IMR-90 (cell line): ENCODE data around the gene AAK1. TPM values are rescaled to one million over a fixed set of nuclear protein-coding genes. Genes with fewer than 3 reads are reported as not detected.
A peak's percentile ranks its signal among the peaks of the same experiment; 100 is the strongest.

Source experiments
- ATAC-seq: fragments of 200-7000 bp; cut with Tn5 transposase; 2 replicates; pipeline ENCODE4 v1.9.1; 2020; ENCODE audit warnings: low read depth, mild to moderate bottlenecking, moderate library complexity
- BruUV-seq: library from RNA; stranded (reverse); fragments of 400-500 nt; replicated peaks from 2 replicates; lab custom pipeline; 2021; lab: Mats Ljungman, UMichigan
- CTCF ChIA-PET: fragments of 300-600 bp; formaldehyde crosslinking; extraction: SDS; loops from one replicate; lab custom pipeline; 2021; ENCODE audit warnings: antibody characterized with exemption; lab: Yijun Ruan, JAX
- POLR2A ChIA-PET: fragments of 300-600 bp; sonication (Branson Sonifier 250); formaldehyde crosslinking; loops from one replicate; lab custom pipeline; 2022; ENCODE audit warnings: antibody characterized with exemption; ENCODE audit not compliant: unreplicated experiment; lab: Charles Lee
- DNase-seq: peaks from one replicate; pipeline ENCODE4 v3.0.0; 2013
- H2AFZ ChIP-seq: replicated peaks from 2 replicates; pipeline ENCODE3; 2013; ENCODE audit warnings: low read length, mild to moderate bottlenecking; ENCODE audit not compliant: poor library complexity
- H2AK5ac ChIP-seq: 2 replicates; pipeline ENCODE4 v1.6.1; 2013; ENCODE audit warnings: low read depth, low read length, inconsistent platforms
- H2AK9ac ChIP-seq: replicated peaks from 2 replicates; pipeline ENCODE3; 2013; ENCODE audit warnings: mild to moderate bottlenecking, low read depth, low read length, moderate library complexity; ENCODE audit not compliant: poor library complexity
- H2BK120ac ChIP-seq: 2 replicates; pipeline ENCODE4 v1.6.1; 2013; ENCODE audit warnings: low read depth, low read length, inconsistent platforms
- H2BK15ac ChIP-seq: 3 replicates; pipeline ENCODE4 v1.6.1; 2013; ENCODE audit warnings: low read depth, low read length, inconsistent platforms
- H2BK20ac ChIP-seq: 2 replicates; pipeline ENCODE4 v1.6.1; 2013; ENCODE audit warnings: low read depth, mild to moderate bottlenecking, inconsistent platforms, low read length, moderate library complexity
- H2BK5ac ChIP-seq: 2 replicates; pipeline ENCODE4 v1.6.1; 2013; ENCODE audit warnings: mild to moderate bottlenecking, low read depth, low read length, inconsistent platforms; ENCODE audit not compliant: poor library complexity, severe bottlenecking
- H3K14ac ChIP-seq: replicated peaks from 2 replicates; pipeline ENCODE4 v1.6.1; 2013; ENCODE audit warnings: low read depth, low read length, inconsistent platforms
- H3K18ac ChIP-seq: 2 replicates; pipeline ENCODE4 v1.6.1; 2013; ENCODE audit warnings: low read depth, low read length, control low read depth
- H3K23ac ChIP-seq: 2 replicates; pipeline ENCODE4 v1.6.1; 2013; ENCODE audit warnings: low read depth, low read length, inconsistent platforms
- H3K27ac ChIP-seq: 2 replicates; pipeline ENCODE4 v1.5.1; 2013; ENCODE audit warnings: mild to moderate bottlenecking, control low read depth, low read length; ENCODE audit not compliant: insufficient read depth
- H3K27me3 ChIP-seq: 2 replicates; pipeline ENCODE4 v1.6.1; 2013; ENCODE audit warnings: low read length; ENCODE audit not compliant: control insufficient read depth, insufficient read depth
- H3K36me3 ChIP-seq: 2 replicates; pipeline ENCODE4 v1.6.1; 2013; ENCODE audit warnings: low read length, mixed read lengths; ENCODE audit not compliant: control insufficient read depth, insufficient read depth
- H3K4ac ChIP-seq: 2 replicates; pipeline ENCODE4 v1.6.1; 2013; ENCODE audit warnings: low read depth, low read length, inconsistent platforms
- H3K4me1 ChIP-seq: 2 replicates; pipeline ENCODE4 v1.6.1; 2013; ENCODE audit warnings: low read length, mixed read lengths; ENCODE audit not compliant: control insufficient read depth, insufficient read depth
- H3K4me2 ChIP-seq: 2 replicates; pipeline ENCODE4 v1.6.1; 2013; ENCODE audit warnings: low read depth, mild to moderate bottlenecking, control low read depth, low read length, moderate library complexity
- H3K4me3 ChIP-seq: 2 replicates; pipeline ENCODE4 v1.5.1; 2013; ENCODE audit warnings: low read depth, mild to moderate bottlenecking, control low read depth, low read length, moderate library complexity; ENCODE audit not compliant: insufficient read depth
- H3K56ac ChIP-seq: 2 replicates; pipeline ENCODE4 v1.6.1; 2013; ENCODE audit warnings: low read length, inconsistent platforms; ENCODE audit not compliant: insufficient read depth; ENCODE audit errors: extremely low read depth
- H3K79me1 ChIP-seq, 2 experiments: 2 replicates each; pipeline ENCODE4 v1.6.1; 2013; ENCODE audit warnings: low read length in 2 of 2, inconsistent platforms in 1 of 2, low read depth in 1 of 2
- H3K9ac ChIP-seq: 2 replicates; pipeline ENCODE4 v1.6.1; 2013; ENCODE audit warnings: low read depth, low read length, control low read depth
- H3K9me1 ChIP-seq: 2 replicates; pipeline ENCODE4 v1.6.1; 2013; ENCODE audit warnings: low read length, inconsistent platforms; ENCODE audit not compliant: insufficient read depth
- H3K9me3 ChIP-seq: 2 replicates; pipeline ENCODE4 v1.6.1; 2013; ENCODE audit warnings: low read length; ENCODE audit not compliant: control insufficient read depth, insufficient read depth
- H4K20me1 ChIP-seq: 2 replicates; pipeline ENCODE4 v1.6.1; 2013; ENCODE audit warnings: low read length, inconsistent platforms; ENCODE audit not compliant: insufficient read depth
- H4K5ac ChIP-seq: 2 replicates; pipeline ENCODE4 v1.6.1; 2013; ENCODE audit warnings: mild to moderate bottlenecking, low read depth, low read length, control low read depth
- H4K8ac ChIP-seq, 2 experiments: 2 replicates each; pipeline ENCODE4 v1.6.1; 2013; ENCODE audit warnings: low read depth in 2 of 2, low read length in 2 of 2, control low read depth in 1 of 2, inconsistent platforms in 1 of 2
- H4K91ac ChIP-seq: 2 replicates; pipeline ENCODE4 v1.6.1; 2013; ENCODE audit warnings: low read depth, low read length, inconsistent platforms; ENCODE audit not compliant: insufficient read depth
- MAFK ChIP-seq: IDR thresholded peaks from 2 replicates; pipeline ENCODE4 v1.6.1; 2012; ENCODE audit warnings: low read depth, low read length, improper control_type of control experiment
- WGBS, 2 experiments: methylation state at CpG; one replicate each; pipeline versions ENCODE4 v1.1.5 to v1.1.7; 2013; ENCODE audit warnings: missing lambda C conversion rate in 2 of 2; ENCODE audit not compliant: insufficient read length in 1 of 2; ENCODE audit errors: extremely low coverage in 2 of 2; 5-methylcytosine and 5-hydroxymethylcytosine counted together
- dilution Hi-C: fragments of 300-500 bp; cut with HindIII; formaldehyde crosslinking; loops from one replicate; pipeline ENCODE4 v1.14.3; 2018; ENCODE audit warnings: low sequenced_read_pairs; ENCODE audit not compliant: unreplicated experiment
- in situ Hi-C: fragments of 300-500 bp; cut with MboI; formaldehyde crosslinking; loops from 3 replicates; pipeline ENCODE4 v1.14.3; 2019; ENCODE audit warnings: low sequenced_read_pairs, inconsistent platforms, mixed read lengths
- intact Hi-C: fragments of 100-400 bp; cut with micrococcal nuclease; formaldehyde crosslinking; loops from 2 replicates; pipeline ENCODE4 v1.10.0; 2022
- polyA plus RNA-seq, 3 experiments: library from polyadenylated mRNA; depleted of rRNA; stranded (reverse); fragments of >200 nt; gene quantifications; 2 replicates each; pipeline ENCODE4 v1.2.3, GENCODE V29; 2012; ENCODE audit warnings: low replicate concordance in 1 of 3
- total RNA-seq: library from RNA; depleted of rRNA; stranded (reverse); fragments of >200 nt; gene quantifications from 2 replicates; pipeline ENCODE4 v1.2.3, GENCODE V29; 2012

The AAK1 gene
- total and polyA plus RNA-seq, 2 of the 4 experiments (the other 2 are of a cell fraction): 21.9 to 26.5 TPM

DNA sequence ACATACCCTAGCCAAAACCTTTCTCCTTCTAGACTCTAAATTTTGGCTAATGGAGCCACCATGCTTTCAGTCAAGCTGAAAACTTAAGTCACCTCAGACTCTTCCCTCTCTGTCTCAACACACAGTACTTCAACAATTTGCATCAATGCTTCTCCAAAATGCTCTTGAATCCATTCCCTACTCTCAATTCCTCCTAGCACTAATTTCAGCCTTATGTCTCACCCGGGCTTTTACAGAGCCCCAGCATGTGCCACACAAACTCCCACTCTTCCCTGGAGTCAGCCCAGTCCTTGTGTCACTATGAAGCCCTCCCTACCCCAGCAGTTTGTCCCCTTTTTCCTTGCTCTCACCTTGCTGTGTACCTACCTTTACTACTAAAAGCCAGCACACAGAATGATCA, 38.7 kb downstream of the AAK1 start:
- Histone ChIP-seq H2AK9ac (no peak overlapping the region), H3K4me3 (no peak overlapping the region), H3K27ac (no peak overlapping the region), H4K91ac (no peak overlapping the region), H3K4ac (no peak overlapping the region), H2BK15ac (no peak overlapping the region), H3K9me1 (peaks cover 15% of the 10 kb centered on the region), H2AK5ac (no peak overlapping the region), H3K27me3 (no peaks in the 10 kb centered on the region), H3K14ac (no peak overlapping the region), H3K9me3 (no peaks in the 10 kb centered on the region), H3K36me3 (no peaks in the 10 kb centered on the region), H3K4me1 (peaks cover 13% of the 10 kb centered on the region), H2AFZ (no peak overlapping the region), H4K5ac (no peak overlapping the region), H2BK20ac (no peak overlapping the region), H3K79me1 (peaks cover 39 to 84% of the 10 kb centered on the region in 2 experiments), H3K18ac (no peak overlapping the region), H3K4me2 (no peak overlapping the region), H3K23ac (peak overlapping the region; percentile 26; the same call in 1 of the 2 replicates), H4K20me1 (peaks cover 69% of the 10 kb centered on the region), H4K8ac (no peak overlapping the region), H2BK5ac (no peak overlapping the region), H3K56ac (no peak overlapping the region), H2BK120ac (no peak overlapping the region), H3K9ac (no peak overlapping the region)
- CTCF ChIA-PET: interaction anchor here (1.1 kb wide), 1 partner anchor 9 kb away, joined by 3 read pairs; no protein-coding TSS in a partner anchor
- dilution Hi-C loops: no loop called here
- DNase-seq: no peak
- in situ Hi-C loops: no loop called here
- POLR2A ChIA-PET: no interaction called here
- WGBS, 2 experiments: 89% methylated on average over 1 of the region's 1 CpG; no CpG with 5 or more reads in 1 of the 2 experiments
- intact Hi-C loops: no loop called here
- no peak for TF ChIP-seq MAFK
- BruUV-seq: no TSS peak
- ATAC-seq: no peak
